A172 (cell line): ENCODE measurements around the gene SERPINB11. TPM values are rescaled to one million over a fixed set of nuclear protein-coding genes. Genes with fewer than 3 reads are reported as not detected.
"Not testable (repeated sequence)": the region's sequence is repeated elsewhere in the genome, so short reads cannot be mapped to it uniquely, and the experiment has no call there.

Source experiments
- DNase-seq: peaks from one replicate; pipeline ENCODE4 v3.0.0-alpha.2; 2015; ENCODE audit warnings: low spot score
- total RNA-seq: library from RNA; depleted of rRNA; stranded (reverse); fragments of >200 nt; shearing (Covaris generic); gene quantifications from 2 replicates; pipeline ENCODE4 v1.2.3, GENCODE V29; 2014; rRNA removed

Gene SERPINB11, protein sequence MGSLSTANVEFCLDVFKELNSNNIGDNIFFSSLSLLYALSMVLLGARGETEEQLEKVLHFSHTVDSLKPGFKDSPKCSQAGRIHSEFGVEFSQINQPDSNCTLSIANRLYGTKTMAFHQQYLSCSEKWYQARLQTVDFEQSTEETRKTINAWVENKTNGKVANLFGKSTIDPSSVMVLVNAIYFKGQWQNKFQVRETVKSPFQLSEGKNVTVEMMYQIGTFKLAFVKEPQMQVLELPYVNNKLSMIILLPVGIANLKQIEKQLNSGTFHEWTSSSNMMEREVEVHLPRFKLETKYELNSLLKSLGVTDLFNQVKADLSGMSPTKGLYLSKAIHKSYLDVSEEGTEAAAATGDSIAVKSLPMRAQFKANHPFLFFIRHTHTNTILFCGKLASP
- not detected in 2 replicates for total RNA-seq

DNA sequence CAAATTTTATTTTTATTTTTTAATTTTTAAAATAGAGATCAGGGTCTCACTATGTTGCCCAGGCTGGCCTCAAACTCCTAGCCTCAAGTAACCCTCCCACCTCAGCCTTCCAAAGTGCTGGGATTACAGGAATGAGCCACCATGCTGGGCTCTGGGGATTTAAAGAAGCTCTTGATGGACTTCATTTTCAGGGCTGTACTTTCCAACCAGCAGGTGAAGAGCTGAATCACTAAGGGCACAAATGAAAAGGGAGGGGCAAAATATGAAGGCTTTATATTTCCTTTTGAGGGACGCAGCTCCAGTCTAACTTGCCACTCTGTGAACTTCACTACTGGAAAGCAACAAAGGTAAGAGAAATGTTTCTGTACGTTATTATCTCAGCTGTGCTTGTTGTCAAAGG lies at the start of gene SERPINB11:
Gene SERPINB11 (plus strand): TSS at position 301 of the 400 bp plus-strand sequence. CDS start 7,234 bp downstream, outside the sequence.
- no peak for DNase-seq

DNA sequence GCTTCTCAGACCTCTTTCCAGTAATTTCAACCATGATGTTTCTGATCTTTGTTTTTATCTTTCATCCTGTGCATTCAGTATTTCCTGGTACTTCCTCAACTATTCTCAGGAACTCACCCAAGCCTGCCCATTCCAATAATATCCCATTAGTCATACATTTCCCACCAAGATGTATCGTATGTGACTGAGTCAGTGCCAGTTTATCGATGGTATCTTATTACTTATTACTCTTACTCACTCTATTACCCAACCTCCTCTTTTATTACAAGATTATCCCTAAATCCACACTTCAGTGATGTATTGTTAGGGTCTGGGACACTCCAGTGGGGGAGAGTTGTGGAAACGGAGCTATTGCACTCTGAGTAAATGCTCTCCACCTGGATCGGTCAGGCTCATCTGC lies 43.8 kb upstream of the SERPINB11 start:
- not testable (repeated sequence) for DNase-seq

DNA sequence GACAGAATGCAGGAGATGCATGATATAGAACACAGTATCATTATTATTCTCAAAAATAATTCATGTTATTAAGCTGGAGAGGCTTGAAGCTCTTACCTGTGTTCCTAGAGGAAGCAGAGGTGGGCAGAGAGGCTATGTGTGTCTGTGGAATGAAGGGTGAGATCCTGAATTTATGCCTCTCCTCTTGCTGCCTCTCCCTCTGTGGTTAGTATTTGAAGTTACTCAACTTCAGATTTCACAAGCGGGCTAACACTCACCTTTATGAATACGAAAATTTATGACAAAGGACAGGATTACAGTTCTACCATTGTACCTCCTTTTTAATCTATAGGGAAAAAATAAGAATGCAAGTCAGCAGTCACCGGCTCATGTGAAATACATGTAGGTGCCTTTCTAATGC lies 41.0 kb upstream of the SERPINB11 start, which contains the start of gene SERPINB3:
Gene SERPINB3 (minus strand): TSS at position 144 of the 400 bp plus-strand sequence. CDS start 677 bp downstream, outside the sequence.
- not testable (repeated sequence) for DNase-seq

DNA sequence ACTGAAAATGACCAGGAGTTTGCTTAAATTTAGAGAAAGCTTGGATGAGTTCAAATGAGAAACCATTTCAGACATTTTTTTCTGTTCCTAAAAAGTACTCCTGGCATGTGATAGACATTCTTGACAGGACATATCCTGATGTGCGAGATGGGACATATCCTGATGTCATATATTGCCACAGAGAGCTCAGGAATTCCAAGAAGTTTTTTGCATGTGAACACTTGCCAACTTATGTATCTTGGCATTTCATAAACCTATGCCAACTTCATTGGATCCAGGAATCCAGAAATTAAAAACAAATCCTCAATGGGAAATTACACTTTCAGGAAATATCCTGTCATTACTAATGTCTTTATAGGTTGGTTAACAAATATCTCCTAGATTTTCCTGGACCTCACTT lies 38.2 kb upstream of the SERPINB11 start:
- DNase-seq: no peak

DNA sequence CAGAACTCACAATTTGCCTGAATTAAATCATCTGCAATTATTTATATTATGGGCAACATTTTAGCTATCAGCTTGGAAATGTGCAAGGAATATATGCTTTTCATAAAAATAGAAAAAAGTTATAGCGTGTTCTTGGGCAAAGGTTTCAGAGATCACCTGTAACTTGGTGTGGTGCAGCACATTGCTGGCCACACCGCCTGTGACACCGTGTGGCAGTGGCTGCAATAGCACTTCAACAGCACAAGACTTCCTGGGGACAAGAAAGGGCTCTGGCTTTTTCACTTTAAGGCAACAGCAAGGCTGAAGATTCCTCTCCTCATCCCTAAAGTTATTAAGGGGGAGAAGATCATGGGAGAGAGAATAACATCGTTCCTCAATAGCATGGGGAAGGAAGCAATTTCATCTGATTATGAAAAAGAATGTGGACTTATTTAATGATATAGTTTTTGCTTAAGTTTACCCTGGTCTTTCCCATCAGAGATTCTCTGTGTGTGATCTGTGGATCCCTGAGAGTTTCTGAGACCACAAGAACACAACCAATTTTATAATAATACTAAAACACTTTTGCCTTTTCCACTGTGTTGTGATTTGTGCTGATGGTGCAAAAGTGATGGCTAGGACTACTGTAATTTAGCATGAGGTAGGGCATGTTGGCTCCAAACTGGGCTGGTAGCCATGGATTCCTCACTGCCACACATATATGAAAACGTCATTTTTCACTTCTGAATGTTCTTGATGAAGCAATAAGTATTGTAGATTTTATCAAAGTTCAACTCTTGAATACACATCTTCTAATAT lies 26.0 kb upstream of the SERPINB11 start:
- DNase-seq: no peak

DNA sequence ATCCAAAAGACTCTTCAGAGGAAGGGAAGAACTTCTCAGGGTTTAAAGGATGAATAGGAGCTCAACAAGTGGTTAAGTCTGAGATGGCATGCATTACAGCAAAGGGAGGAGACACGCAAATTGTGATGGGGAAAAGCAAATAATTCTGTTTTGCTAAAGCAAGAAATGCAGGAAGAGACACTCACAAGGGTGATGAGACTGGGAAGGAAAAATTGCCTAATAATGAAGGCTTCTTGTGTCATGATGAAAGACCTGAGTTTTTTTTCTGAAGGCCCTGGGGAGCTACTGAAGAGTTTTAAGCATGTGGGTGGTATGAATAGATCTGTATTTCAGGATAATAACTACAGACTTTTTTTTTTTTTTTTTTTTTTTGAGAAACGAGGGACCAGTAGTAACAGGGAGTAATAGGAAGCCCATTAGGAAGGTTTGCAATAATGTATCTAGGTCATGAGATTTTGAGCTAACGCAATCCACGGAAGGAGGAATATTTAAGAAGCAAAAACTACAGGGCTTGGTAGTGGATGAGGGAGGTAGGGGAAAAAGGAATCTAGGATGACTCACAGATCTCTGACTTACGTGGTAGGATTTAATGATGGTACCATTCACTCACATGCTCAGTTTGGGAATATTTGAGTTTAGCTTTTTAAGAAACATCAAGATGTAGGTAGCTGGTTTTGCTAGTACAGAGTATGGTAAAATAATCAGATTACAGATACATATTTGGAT lies 25.1 kb upstream of the SERPINB11 start:
- DNase-seq: no peak

DNA sequence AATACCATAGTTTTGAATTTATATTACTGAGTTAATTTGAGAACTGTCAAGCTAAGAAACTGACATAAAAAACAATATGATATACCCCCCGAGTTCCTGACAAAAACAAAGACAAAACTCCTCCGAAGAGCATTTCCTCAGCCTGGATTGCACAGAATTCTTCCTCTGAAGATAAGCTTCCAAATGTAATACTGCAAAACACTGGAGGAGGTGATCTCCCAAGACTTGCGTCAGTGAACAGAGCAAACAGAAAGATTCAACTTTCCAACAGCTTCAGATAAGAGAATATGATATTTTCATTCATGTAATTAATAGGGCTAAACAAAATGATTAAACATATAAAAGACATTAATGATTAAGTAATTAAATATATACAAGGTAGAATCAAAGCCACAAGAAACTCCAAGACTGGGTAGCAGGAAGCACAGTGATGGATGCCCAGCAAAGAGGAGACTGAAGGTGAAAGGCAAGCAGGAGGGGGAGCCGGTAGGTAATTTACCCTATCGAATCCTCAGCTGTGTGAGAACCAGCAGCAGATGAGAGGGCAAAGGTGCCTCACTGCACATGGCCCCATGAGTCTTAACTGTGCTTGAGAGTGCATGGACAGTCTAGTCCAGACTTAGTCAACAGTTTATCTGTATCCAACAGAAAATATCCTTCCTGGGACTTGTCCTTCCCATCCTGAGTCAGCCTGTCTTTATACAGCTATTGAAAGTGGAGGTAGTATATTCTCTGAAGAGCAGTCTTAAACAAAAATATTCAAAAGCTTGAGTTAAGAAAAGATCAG lies 22.7 kb upstream of the SERPINB11 start:
- DNase-seq: no peak

DNA sequence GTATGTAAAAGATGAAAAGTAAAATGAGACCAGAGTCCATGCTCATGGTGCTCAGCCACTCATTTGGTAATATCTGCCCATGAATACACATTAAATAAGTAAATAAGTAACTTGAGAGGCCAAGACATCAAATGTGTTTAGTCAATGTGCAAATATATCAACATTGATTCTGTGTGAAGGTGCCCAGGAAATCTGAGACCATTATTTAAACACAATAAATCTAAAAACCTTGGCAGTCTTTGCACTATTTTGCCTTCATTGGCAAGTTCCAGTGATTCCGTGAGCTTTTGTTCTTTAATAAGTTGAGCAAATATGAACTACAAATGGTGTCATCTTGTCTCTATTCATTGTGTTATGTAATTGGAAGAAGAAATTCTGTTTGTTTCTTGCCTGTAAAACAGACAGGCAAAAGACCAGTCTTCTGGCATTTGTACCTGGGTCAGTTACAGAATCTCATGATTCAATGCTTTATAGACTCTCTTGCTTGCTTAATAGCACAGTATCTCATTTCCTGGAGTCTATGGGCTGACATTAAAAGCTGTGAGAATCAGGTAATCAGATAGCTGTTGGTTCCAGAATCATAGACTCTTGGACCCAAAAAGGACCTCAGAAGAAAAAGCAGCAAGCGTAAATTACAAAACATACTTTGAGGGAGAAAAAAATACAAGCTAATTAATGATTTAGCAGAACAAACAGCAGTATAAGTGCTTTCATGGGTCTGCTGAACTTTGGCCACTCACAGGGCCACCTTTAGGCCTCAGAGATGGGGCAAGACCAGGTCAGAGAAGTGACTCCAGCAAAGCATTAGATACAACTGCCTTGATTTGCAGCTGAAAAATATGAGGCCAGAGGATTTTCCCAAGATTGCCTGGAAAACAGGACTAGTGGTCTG lies 21.1 kb upstream of the SERPINB11 start:
- DNase-seq: no peak

DNA sequence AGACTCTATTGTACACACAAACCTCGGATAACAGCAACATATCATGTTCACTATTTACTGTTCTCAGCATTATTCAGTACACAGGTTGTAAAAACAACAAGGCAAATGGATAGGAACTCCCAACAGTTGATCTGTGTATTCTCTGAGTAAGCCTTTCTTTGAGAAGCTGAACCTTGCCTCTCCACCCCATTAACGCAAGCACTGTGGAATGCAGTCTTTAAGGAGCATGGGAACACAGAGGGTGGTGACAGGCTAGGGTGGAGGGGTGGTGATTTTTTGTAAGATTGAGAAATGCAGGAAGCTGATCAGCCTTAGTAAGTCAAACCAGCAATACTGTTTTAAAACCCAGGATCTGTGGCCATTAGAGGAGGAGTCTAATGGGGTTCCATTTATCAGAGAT lies 19.6 kb upstream of the SERPINB11 start:
- DNase-seq: peak; percentile 26

DNA sequence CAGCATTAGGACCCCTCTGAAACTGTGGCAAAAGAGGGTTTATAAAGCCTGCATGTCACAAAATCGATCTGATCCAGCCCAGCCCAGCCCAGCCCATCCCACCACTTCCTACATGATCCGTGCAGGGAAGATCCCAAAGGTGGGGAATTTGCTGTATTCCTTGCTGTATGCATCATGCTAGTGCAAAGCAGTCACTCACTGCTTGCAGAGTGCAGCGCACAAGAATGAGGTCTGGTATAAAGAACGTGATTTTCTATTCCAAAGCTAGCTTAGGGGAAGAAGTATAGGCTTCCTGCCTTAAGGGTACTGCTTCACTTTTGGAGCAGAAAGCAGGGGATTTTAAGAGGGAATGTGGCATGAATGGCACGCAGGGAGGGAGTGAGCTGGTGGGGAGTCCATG lies 18.9 kb upstream of the SERPINB11 start:
- no peak for DNase-seq

DNA sequence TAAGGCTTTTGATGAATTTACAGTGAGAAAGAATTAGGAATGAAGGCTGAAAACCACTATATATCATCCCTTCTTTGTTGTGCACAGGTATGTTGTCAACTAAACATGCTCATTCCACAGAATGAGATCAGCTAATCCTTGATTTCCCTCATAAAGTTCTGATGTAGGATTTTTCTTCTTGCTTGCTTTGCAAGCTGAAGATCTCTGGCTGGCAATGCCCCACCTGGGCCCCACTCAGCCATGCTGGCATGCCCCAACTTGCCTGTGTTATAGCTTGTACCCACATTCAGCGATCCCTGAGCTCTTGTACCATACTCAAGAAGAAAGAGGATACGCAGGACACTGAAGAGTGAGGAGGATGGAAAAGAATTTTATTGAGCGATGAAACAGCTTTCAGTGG lies 18.0 kb upstream of the SERPINB11 start:
- DNase-seq: no peak

DNA sequence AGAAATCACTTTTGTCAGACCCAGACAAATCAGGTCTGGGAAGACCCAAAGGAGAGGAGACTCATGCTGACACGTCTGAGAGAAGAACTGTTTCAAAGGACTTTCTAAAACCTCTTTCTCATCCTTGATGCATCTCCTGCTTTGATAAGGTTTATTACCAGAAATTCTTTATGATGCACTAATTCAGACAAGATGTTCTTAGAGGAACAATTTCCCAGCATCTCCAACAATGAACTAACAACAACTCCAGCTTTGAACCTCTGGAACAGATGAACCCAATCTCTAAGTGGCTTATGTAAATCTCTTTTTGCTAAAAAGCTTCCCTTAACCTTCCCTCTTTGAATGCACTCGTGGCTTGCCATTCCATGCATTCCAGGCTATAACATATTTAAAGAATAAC lies 15.9 kb upstream of the SERPINB11 start:
- DNase-seq: no peak

DNA sequence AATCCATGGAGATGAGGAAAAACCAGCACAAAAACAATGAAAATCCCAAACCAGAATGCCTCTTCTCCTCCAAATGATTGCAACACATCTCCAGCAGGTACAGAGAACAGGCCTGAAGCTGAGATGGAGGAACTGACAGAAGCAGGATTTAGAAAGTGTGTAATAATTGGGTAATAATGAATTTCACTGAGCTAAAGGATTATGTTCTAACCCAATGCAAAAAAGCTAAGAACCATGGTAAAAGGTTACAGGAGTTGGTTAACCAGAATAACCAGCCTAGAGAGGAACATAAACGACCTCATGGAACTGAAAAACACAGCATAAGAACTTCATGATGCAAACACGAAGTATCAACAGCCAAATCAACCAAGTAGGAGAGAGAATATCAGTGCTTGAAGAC lies 13.7 kb upstream of the SERPINB11 start:
- no peak for DNase-seq

DNA sequence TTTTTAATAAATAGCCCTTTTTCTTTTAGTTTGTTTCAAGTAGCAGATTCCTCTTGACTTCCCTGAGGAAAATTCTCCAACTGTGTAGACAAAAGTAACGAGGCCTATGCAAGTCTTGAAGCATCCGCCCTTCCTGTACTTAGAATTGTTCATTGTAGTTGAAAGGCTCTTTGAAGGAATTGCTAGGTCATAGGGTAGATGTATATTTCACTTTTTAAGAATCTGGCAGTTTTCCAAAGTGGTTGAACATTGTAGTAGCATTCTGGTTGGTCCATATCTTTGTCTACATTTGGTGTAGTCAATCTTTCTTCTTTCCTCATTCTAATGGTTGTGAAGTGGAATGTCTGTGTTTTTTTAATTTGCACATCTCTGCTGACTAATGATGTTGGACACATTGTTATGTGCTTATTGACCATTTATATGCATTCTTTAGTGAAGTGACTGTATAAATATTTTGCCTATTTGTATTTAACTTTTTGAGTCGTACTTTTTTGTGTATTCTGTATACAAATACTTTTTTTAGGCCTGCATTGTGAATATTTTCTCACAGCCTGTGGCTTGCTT lies 5.6 kb upstream of the SERPINB11 start:
- no peak for DNase-seq

DNA sequence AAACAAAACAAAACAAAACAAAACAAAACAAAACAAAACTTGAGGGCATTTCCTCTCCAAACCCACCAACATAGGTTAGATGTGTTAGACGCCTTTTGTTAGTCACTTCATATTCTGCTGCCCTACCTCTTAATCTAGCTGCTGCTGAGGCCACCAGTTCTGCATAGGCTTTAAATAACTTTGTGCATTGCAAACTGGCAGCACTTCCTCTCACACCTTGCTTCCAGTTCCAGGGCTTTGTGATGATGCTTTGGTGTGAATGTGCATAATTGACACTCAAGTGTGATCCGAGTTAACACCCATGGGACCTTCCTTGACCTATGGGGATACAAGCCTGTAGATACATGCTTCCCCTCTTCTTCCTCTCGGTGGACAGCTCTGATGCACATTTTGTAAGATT lies 2.3 kb upstream of the SERPINB11 start:
- DNase-seq: no peak

DNA sequence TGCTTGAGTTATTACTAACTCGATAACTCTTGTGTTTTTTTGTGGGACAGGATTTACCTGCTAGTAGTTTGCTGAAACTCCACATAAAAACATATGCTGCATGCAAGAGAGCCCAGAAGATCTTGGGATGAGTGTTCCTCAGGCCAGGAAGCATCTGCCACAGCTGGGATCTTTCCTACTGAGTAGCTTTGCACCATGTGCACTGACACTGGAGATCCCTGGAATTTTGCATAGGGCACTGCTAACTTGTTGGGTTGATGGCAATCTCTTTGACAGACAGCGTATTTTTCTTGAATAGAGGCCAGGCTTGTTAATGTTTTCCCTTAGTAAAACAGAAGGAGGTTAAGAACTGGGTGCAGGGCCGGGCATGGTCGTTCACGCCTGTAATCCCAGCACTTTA lies 808 bp upstream of the SERPINB11 start:
- no peak for DNase-seq

DNA sequence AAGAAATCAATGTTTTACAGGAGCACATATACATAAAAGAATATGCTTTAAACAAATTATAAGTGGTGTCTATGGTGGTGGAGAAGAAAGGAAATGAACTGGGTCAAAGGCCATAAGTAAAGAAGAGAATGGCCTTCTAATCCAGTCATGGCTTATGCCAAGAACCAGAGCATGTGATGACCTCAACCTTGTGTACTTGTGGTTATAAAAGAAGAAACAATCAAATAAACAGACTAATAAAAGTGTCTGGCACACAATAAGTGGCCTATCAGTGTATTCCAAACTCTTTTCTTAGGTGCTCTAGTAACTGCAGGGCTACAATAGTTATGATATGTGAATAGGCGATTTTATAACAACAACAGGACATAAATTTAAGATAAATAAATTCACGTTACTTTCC lies 2.6 kb downstream of the SERPINB11 start:
- no peak for DNase-seq

DNA sequence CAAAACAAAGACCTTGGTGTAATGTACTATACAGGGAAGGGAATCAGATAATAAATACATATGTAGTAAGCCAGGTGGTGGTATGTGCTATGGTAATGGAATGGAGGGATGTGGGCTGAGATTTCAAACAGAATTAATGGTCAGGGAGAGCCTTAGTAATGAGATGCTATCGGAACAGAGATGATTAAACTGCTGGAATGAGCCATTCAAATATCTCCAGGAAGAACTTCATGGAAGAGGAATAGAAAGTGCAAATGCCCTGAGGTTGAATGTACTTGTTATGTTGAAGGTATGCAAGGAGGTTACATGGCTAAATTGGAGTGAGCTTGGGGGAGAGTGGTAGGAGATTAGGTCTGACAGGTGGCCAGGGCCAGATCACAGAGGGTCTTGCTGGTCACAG lies 5.1 kb downstream of the SERPINB11 start:
- no peak for DNase-seq

DNA sequence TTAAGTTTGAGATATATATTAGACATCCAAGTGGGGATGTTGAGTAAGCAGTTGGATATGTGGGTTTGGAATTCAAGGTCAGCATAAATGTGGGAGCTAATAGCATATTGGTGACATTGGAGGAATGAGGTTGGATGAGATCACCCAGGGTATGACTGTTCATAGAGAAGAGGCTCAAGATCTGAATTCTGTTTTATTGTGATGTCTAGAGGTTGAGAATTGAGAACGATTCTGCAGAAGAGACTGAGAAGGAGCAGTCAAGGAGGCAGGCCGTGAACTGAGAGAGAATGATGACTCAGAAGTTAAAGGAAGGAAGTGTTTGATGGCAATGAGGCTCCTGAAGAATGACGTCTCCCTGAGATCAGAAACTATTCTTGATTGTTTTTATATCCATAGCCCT lies 5.9 kb downstream of the SERPINB11 start:
- DNase-seq: peak; percentile 11
